Caco-2 (cell line): Measurements from ENCODE around the gene MYO7B. TPM values are rescaled to one million over a fixed set of nuclear protein-coding genes. Genes with fewer than 3 reads are reported as not detected.

Source experiments
- BruUV-seq: library from RNA; stranded (reverse); fragments of 400-500 nt; replicated peaks from 2 replicates; lab custom pipeline; 2021; lab: Mats Ljungman, UMichigan
- CTCF ChIA-PET: fragments of 300-600 bp; sonication (Branson Sonifier 250); formaldehyde crosslinking; loops from one replicate; lab custom pipeline; 2022; ENCODE audit warnings: antibody characterized with exemption; lab: Charles Lee
- POLR2A ChIA-PET: fragments of 300-600 bp; sonication (Branson Sonifier 250); formaldehyde crosslinking; loops from one replicate; lab custom pipeline; 2022; ENCODE audit warnings: antibody characterized with exemption; lab: Charles Lee
- DNase-seq, 2 experiments: peaks; one replicate each; pipeline versions ENCODE4 v3.0.0 to v3.0.0-alpha.2; 2020 to 2022
- H3K27me3 ChIP-seq: replicated peaks from 2 replicates; pipeline ENCODE4 v1.6.0; 2011; ENCODE audit warnings: low read length; ENCODE audit not compliant: control insufficient read depth, insufficient read depth
- H3K36me3 ChIP-seq: 2 replicates; pipeline ENCODE4 v1.5.1; 2011; ENCODE audit warnings: low read length; ENCODE audit not compliant: control insufficient read depth, insufficient read depth
- H3K4me1 ChIP-seq: fragments of 250-450 bp; sonication (Bioruptor Pico); 2 replicates; pipeline ENCODE4 v1.5.1; 2020; ENCODE audit warnings: mild to moderate bottlenecking
- H3K4me3 ChIP-seq: 2 replicates; pipeline ENCODE4 v1.5.1; 2011; ENCODE audit warnings: low read depth, mild to moderate bottlenecking, control low read depth, low read length
- H3K9me3 ChIP-seq: fragments of 250-450 bp; sonication (Bioruptor Pico); 2 replicates; pipeline ENCODE4 v1.5.1; 2020; ENCODE audit warnings: mild to moderate bottlenecking, moderate library complexity
- H3K27ac Mint-ChIP-seq: one replicate; pipeline ENCODE4 v1.8.0; 2022; ENCODE audit warnings: mixed read lengths; ENCODE audit not compliant: unreplicated experiment
- H3K27me3 Mint-ChIP-seq: one replicate; pipeline ENCODE4 v1.8.0; 2022; ENCODE audit warnings: mixed read lengths; ENCODE audit not compliant: insufficient read depth, unreplicated experiment
- H3K36me3 Mint-ChIP-seq: one replicate; pipeline ENCODE4 v1.8.0; 2022; ENCODE audit warnings: mild to moderate bottlenecking, mixed read lengths; ENCODE audit not compliant: insufficient read depth, unreplicated experiment
- H3K4me1 Mint-ChIP-seq: one replicate; pipeline ENCODE4 v1.8.0; 2022; ENCODE audit warnings: low read depth, mixed read lengths; ENCODE audit not compliant: unreplicated experiment
- H3K4me3 Mint-ChIP-seq: one replicate; pipeline ENCODE4 v1.8.0; 2022; ENCODE audit warnings: mild to moderate bottlenecking, moderate library complexity, mixed read lengths; ENCODE audit not compliant: unreplicated experiment
- H3K9me3 Mint-ChIP-seq: one replicate; pipeline ENCODE4 v1.8.0; 2022; ENCODE audit warnings: mixed read lengths; ENCODE audit not compliant: unreplicated experiment
- intact Hi-C: fragments of 100-400 bp; cut with micrococcal nuclease; formaldehyde crosslinking; loops from one replicate; pipeline ENCODE4 v1.10.0; 2022; ENCODE audit not compliant: unreplicated experiment
- total RNA-seq: library from RNA; stranded (reverse); gene quantifications from 2 replicates; pipeline ENCODE4 v1.2.3, GENCODE V29; 2022
- TF ChIP-seq, protein P1 (sequence below), 2 experiments: fragments of 200-600 bp in 1 of 2; IDR thresholded peaks; 1 replicate in 1 of 2; 2 replicates in 1 of 2; pipeline versions ENCODE4 v1.5.1 to v1.8.0; 2011 to 2022; ENCODE audit warnings: antibody characterized with exemption in 1 of 2, control low read depth in 1 of 2, inconsistent platforms in 1 of 2, low read depth in 1 of 2, low read length in 1 of 2, mild to moderate bottlenecking in 1 of 2, moderate library complexity in 1 of 2; ENCODE audit not compliant: insufficient read depth in 1 of 2, severe bottlenecking in 1 of 2, unreplicated experiment in 1 of 2

MYO7B gene
- total RNA-seq, 1 experiment from 2014 or later = 0.27 TPM

DNA sequence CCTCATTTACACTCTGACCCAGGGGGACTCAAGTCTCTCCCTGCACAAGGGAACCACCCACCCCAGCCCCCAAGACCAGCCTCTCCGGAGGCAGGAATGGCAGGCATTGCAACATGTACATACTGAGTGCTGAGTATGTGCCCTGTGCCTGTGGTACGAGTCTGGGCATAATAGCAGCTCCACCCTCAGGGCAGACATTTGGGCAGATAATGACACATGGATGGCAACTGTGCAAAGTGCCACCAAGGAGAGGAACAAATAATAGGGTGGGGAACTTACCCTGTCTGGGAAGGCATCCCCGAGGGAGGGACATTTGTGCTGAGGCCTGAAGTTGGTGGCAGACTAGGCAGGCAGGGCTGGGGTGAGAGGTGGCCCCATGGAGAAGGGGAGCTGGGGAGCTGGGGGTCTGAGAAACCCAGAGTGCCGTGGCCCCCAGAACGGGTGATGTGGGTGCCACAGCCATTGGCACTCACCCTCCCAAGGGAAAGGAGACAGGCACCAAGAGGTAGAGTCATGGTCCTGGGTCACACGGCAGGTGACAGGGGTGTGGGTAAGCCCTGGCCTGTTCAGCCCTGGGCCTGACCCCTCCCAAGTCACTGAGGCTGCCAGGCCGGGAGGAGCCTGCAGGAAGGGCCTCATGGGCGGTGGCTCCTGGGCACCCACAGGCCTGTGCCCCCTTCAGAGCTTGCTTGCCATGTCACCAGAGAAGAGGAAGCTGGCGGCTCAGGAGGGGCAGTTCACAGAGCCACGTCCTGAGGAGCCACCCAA, 94.8 kb downstream of the MYO7B start:
- Histone ChIP-seq H3K4me3 (no peak overlapping the region), H3K36me3 (no peaks in the 10 kb centered on the region), H3K9me3 (no peaks in the 10 kb centered on the region), H3K4me1 (no peaks in the 10 kb centered on the region), H3K27me3 (no peaks in the 10 kb centered on the region)
- no peaks in the 10 kb centered on the region for H3K36me3 Mint-ChIP-seq
- intact Hi-C loops = no loop called here
- no peak overlapping the region for H3K27ac Mint-ChIP-seq
- DNase-seq = no peak
- no peaks in the 10 kb centered on the region for H3K4me1 Mint-ChIP-seq
- POLR2A ChIA-PET = no interaction called here
- CTCF ChIA-PET = no interaction called here
- no peak overlapping the region for H3K4me3 Mint-ChIP-seq
- no TSS peak for BruUV-seq
- TF ChIP-seq, protein P1, sequence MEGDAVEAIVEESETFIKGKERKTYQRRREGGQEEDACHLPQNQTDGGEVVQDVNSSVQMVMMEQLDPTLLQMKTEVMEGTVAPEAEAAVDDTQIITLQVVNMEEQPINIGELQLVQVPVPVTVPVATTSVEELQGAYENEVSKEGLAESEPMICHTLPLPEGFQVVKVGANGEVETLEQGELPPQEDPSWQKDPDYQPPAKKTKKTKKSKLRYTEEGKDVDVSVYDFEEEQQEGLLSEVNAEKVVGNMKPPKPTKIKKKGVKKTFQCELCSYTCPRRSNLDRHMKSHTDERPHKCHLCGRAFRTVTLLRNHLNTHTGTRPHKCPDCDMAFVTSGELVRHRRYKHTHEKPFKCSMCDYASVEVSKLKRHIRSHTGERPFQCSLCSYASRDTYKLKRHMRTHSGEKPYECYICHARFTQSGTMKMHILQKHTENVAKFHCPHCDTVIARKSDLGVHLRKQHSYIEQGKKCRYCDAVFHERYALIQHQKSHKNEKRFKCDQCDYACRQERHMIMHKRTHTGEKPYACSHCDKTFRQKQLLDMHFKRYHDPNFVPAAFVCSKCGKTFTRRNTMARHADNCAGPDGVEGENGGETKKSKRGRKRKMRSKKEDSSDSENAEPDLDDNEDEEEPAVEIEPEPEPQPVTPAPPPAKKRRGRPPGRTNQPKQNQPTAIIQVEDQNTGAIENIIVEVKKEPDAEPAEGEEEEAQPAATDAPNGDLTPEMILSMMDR (IDR thresholded peaks at IDR 0.05; ENCODE audit: insufficient read depth in 1 of 2, low read depth in 1 of 2, low read length in 1 of 2, severe bottlenecking in 1 of 2, unreplicated experiment in 1 of 2) = no peak
- peaks cover 2% of the 10 kb centered on the region for H3K27me3 Mint-ChIP-seq
- H3K9me3 Mint-ChIP-seq = no peaks in the 10 kb centered on the region

DNA sequence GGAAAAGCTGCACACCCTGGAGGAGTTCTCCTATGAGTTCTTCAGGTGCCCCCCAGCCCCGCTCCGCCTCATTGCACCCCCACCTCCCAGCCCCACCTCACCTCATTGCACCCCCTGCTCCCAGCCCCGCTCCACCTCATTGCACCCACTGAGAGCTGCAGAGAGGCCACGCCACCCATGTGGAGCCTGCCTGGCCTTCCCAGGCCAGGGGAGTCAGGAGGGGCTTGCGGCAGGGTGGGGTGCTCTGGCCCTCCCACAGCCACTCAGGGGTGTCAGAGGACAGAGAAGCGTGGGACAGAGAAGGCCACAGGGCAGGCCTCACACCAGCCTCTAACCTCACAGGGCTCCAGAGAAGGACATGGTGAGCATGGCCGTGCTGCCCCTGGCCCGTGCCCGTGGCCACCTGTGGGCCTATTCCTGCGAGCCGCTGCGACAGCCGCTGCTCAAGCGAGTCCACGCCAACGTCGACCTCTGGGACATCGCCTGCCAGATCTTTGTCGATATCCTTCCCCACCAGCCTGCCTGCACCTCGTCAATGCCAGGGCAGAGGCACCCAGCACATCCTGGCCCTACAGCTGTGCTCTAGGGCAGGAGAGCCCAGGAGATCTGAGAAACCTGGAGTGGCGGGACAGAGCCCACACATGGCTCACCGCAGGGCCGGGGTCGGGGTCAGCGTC, 95.5 kb downstream of the MYO7B start:
- Mint-ChIP-seq H3K4me1 (no peaks in the 10 kb centered on the region), H3K36me3 (no peaks in the 10 kb centered on the region), H3K27me3 (peaks cover under 1% of the 10 kb centered on the region), H3K9me3 (no peaks in the 10 kb centered on the region), H3K27ac (no peak overlapping the region), H3K4me3 (no peak overlapping the region)
- DNase-seq = no peak
- ChIA-PET CTCF (no interaction called here), POLR2A (no interaction called here)
- no peaks in the 10 kb centered on the region for H3K9me3 ChIP-seq
- BruUV-seq = no TSS peak
- no peaks in the 10 kb centered on the region for H3K27me3 ChIP-seq
- intact Hi-C loops = no loop called here
- TF ChIP-seq, protein P1 (IDR thresholded peaks at IDR 0.05; ENCODE audit: insufficient read depth in 1 of 2, low read depth in 1 of 2, low read length in 1 of 2, severe bottlenecking in 1 of 2, unreplicated experiment in 1 of 2) = no peak
- H3K4me3 ChIP-seq = no peak overlapping the region
- H3K4me1 ChIP-seq = no peaks in the 10 kb centered on the region
- no peaks in the 10 kb centered on the region for H3K36me3 ChIP-seq

DNA sequence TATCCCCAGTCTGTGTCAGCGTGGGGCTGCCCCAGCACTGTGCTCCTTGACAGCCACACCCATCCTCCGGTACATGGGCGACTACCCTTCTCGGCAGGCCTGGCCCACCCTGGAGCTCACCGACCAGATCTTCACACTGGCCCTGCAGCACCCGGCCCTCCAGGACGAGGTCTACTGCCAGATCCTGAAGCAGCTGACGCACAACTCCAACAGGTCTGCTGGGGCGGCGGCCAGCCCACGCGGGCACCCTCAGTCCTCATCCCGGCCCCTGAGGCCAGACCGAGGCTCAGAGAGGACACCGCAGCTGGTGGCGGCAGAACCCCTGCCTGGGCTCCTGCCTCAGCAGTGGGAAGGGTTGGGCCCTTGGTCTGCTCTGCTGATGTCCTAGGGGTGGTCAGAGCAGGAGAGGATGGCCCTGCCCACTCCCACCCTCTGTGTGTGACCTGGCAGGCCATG, 96.1 kb downstream of the MYO7B start:
- ChIA-PET CTCF (no interaction called here), POLR2A (no interaction called here)
- Histone ChIP-seq H3K4me3 (no peak overlapping the region), H3K4me1 (peaks cover 3% of the 10 kb centered on the region; the same call in 1 of the 2 replicates), H3K9me3 (no peaks in the 10 kb centered on the region), H3K36me3 (no peaks in the 10 kb centered on the region), H3K27me3 (no peaks in the 10 kb centered on the region)
- Mint-ChIP-seq H3K27me3 (no peaks in the 10 kb centered on the region), H3K36me3 (no peaks in the 10 kb centered on the region), H3K4me1 (no peaks in the 10 kb centered on the region), H3K27ac (no peak overlapping the region), H3K4me3 (no peak overlapping the region), H3K9me3 (no peaks in the 10 kb centered on the region)
- BruUV-seq = no TSS peak
- intact Hi-C loops = no loop called here
- TF ChIP-seq, protein P1 (IDR thresholded peaks at IDR 0.05; ENCODE audit: insufficient read depth in 1 of 2, low read depth in 1 of 2, low read length in 1 of 2, severe bottlenecking in 1 of 2, unreplicated experiment in 1 of 2) = no peak
- no peak for DNase-seq
